KMS-11 (cell line): Measurements from ENCODE around the gene KLHL29.

Source experiments
- H2AFZ ChIP-seq: fragments of 200-600 bp; sonication (generic); 2 replicates; pipeline ENCODE4 v1.6.1; 2016; ENCODE audit warnings: antibody characterized with exemption, mixed run types, low read depth
- H3K27ac ChIP-seq: fragments of 200-600 bp; sonication (generic); 2 replicates; pipeline ENCODE4 v1.6.1; 2016; ENCODE audit warnings: mild to moderate bottlenecking, mixed run types
- H3K27me3 ChIP-seq: fragments of 200-600 bp; sonication (generic); 2 replicates; pipeline ENCODE4 v1.6.1; 2017; ENCODE audit warnings: mild to moderate bottlenecking, low read depth, mixed run types, moderate library complexity; ENCODE audit not compliant: insufficient read depth
- H3K36me3 ChIP-seq: fragments of 200-600 bp; sonication (generic); 2 replicates; pipeline ENCODE4 v1.6.1; 2017; ENCODE audit warnings: mild to moderate bottlenecking, mixed run types; ENCODE audit not compliant: insufficient read depth
- H3K4me1 ChIP-seq: fragments of 200-600 bp; sonication (generic); 2 replicates; pipeline ENCODE4 v1.6.1; 2016; ENCODE audit warnings: mild to moderate bottlenecking, low read depth, mixed run types; ENCODE audit not compliant: poor library complexity, severe bottlenecking
- H3K4me2 ChIP-seq: fragments of 200-600 bp; sonication (generic); 2 replicates; pipeline ENCODE4 v1.7.0; 2016; ENCODE audit warnings: mild to moderate bottlenecking, mixed run types
- H3K4me3 ChIP-seq: fragments of 200-600 bp; sonication (generic); IDR thresholded peaks from 2 replicates; pipeline ENCODE4 v1.6.1; 2017; ENCODE audit warnings: low read depth, low read length, mixed read lengths; ENCODE audit not compliant: insufficient read depth
- H3K79me2 ChIP-seq: fragments of 200-600 bp; sonication (generic); 2 replicates; pipeline ENCODE4 v1.6.1; 2016; ENCODE audit warnings: low read depth, mixed run types; ENCODE audit not compliant: insufficient read depth
- H3K9ac ChIP-seq: fragments of 200-600 bp; sonication (generic); 2 replicates; pipeline ENCODE4 v1.6.1; 2016; ENCODE audit warnings: mild to moderate bottlenecking, mixed run types
- H4K20me1 ChIP-seq: fragments of 200-600 bp; sonication (generic); 2 replicates; pipeline ENCODE4 v1.6.1; 2016; ENCODE audit warnings: mild to moderate bottlenecking, mixed run types; ENCODE audit not compliant: insufficient read depth
- TF ChIP-seq, protein P1 (sequence below): fragments of 200-600 bp; sonication (generic); conservative IDR thresholded peaks from 2 replicates; pipeline ENCODE4 v1.6.1; 2017; ENCODE audit warnings: low read depth, mild to moderate bottlenecking, antibody characterized with exemption, low read length, moderate library complexity, mixed read lengths

Gene KLHL29

DNA sequence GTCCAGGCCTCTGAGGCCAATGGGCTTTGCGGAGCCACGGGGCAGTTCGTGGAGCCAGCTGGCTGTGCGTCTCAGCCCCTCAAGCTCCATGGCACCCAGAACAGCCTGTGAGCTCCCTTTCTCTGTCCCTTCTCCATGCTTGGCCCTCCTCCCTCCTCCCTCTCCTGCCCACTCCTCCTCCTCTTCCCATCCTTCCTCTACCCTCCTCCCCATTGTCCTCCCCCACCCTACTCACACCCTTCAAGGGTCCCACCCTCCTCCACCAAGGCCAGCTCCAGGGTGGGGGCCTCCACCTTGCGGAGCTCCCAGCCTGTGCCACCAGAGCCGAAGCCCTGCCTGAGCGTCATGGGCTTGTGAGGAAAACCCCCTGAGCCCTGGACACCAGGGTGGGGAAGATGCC, 273.0 kb downstream of the KLHL29 start:
- H3K9ac ChIP-seq, result no peak overlapping the region
- no peak overlapping the region for H3K4me2 ChIP-seq
- no peak overlapping the region for H3K4me3 ChIP-seq
- TF ChIP-seq, protein P1, sequence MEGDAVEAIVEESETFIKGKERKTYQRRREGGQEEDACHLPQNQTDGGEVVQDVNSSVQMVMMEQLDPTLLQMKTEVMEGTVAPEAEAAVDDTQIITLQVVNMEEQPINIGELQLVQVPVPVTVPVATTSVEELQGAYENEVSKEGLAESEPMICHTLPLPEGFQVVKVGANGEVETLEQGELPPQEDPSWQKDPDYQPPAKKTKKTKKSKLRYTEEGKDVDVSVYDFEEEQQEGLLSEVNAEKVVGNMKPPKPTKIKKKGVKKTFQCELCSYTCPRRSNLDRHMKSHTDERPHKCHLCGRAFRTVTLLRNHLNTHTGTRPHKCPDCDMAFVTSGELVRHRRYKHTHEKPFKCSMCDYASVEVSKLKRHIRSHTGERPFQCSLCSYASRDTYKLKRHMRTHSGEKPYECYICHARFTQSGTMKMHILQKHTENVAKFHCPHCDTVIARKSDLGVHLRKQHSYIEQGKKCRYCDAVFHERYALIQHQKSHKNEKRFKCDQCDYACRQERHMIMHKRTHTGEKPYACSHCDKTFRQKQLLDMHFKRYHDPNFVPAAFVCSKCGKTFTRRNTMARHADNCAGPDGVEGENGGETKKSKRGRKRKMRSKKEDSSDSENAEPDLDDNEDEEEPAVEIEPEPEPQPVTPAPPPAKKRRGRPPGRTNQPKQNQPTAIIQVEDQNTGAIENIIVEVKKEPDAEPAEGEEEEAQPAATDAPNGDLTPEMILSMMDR, result no peak
- H3K27me3 ChIP-seq, result no peaks in the 10 kb centered on the region
- H4K20me1 ChIP-seq, result no peaks in the 10 kb centered on the region
- no peaks in the 10 kb centered on the region for H3K36me3 ChIP-seq
- no peaks in the 10 kb centered on the region for H3K79me2 ChIP-seq
- H2AFZ ChIP-seq, result no peak overlapping the region
- H3K4me1 ChIP-seq, result no peaks in the 10 kb centered on the region
- H3K27ac ChIP-seq, result no peak overlapping the region

DNA sequence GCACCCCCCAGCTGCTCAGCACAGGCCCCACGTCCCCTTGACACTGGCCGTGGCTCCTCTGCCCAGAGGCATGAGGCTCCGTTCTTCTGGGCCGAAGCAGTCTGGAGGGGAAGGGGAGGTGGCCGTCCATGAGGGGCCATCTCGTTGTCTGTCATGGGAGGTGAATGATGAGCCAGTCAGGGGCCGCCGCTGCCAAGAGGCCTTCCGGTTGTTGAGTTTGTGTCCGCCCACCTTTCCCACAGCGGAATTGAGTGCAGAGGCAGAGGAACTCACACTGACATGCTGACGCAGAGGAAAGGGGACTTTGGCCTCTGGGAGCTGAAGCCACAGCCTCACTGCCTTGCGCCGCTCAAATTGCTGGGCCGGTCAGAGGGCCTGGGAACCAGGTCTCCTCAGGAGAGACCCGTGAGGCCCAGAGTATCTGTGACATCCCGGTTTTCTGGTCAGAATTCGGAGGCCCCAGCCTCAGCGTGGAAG, 273.5 kb downstream of the KLHL29 start:
- H3K36me3 ChIP-seq, result no peaks in the 10 kb centered on the region
- H2AFZ ChIP-seq, result no peak overlapping the region
- no peak overlapping the region for H3K9ac ChIP-seq
- no peaks in the 10 kb centered on the region for H3K27me3 ChIP-seq
- no peak overlapping the region for H3K4me3 ChIP-seq
- H3K4me2 ChIP-seq, result no peak overlapping the region
- no peak overlapping the region for H3K27ac ChIP-seq
- no peaks in the 10 kb centered on the region for H3K4me1 ChIP-seq
- no peaks in the 10 kb centered on the region for H3K79me2 ChIP-seq
- TF ChIP-seq, protein P1, result no peak
- no peaks in the 10 kb centered on the region for H4K20me1 ChIP-seq

DNA sequence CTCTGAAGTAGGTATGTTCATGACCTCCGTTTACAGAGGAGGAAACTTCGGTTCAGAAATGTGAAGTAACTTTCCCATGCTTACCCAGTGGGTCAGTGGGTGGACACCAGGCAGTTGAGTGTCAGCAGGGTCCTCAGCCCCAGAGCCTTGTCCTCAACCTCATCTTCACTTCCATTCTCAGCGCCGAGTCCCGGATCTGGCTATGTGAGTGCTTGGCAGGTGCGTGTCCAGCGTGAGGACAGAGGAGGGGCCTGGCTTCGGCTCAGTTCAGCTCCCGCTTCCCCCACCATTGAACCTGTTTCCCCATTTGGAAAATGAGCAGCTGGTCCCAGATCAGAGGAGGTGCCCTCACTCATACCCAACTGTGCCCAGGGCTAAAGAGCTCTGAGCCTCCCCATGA, 274.3 kb downstream of the KLHL29 start:
- Histone ChIP-seq H3K4me1 (no peaks in the 10 kb centered on the region), H3K9ac (no peak overlapping the region), H3K4me3 (no peak overlapping the region), H4K20me1 (no peaks in the 10 kb centered on the region), H3K27ac (no peak overlapping the region), H3K4me2 (no peak overlapping the region), H3K27me3 (no peaks in the 10 kb centered on the region), H2AFZ (no peak overlapping the region), H3K36me3 (no peaks in the 10 kb centered on the region), H3K79me2 (no peaks in the 10 kb centered on the region)
- TF ChIP-seq, protein P1, result no peak

DNA sequence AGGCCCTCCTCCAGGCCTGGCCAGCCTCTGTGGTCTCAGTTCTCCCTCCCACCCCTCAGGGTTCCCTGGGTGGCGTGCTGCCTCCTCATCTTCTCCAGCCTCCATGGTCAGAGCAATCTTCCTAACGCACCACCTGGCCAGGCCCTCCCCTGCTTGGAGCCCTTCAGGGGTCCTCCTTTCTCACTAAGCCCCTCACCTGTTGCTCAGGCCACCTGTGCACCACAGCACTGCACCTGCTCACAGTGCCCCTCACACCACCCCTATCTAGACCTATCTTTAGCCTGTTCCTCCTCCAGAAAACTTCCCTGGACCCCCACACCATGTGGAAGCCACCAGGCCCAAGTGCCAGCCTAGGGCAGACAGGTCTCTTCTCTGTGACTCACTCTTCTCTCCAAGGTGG, 274.8 kb downstream of the KLHL29 start:
- no peak overlapping the region for H2AFZ ChIP-seq
- H3K4me1 ChIP-seq, result no peaks in the 10 kb centered on the region
- no peaks in the 10 kb centered on the region for H4K20me1 ChIP-seq
- H3K4me3 ChIP-seq, result no peak overlapping the region
- H3K4me2 ChIP-seq, result no peak overlapping the region
- H3K79me2 ChIP-seq, result no peaks in the 10 kb centered on the region
- H3K27me3 ChIP-seq, result no peaks in the 10 kb centered on the region
- no peak overlapping the region for H3K9ac ChIP-seq
- no peaks in the 10 kb centered on the region for H3K36me3 ChIP-seq
- TF ChIP-seq, protein P1, result no peak
- H3K27ac ChIP-seq, result no peak overlapping the region
